ENCODE measurements around the gene IHH.

IHH gene

DNA sequence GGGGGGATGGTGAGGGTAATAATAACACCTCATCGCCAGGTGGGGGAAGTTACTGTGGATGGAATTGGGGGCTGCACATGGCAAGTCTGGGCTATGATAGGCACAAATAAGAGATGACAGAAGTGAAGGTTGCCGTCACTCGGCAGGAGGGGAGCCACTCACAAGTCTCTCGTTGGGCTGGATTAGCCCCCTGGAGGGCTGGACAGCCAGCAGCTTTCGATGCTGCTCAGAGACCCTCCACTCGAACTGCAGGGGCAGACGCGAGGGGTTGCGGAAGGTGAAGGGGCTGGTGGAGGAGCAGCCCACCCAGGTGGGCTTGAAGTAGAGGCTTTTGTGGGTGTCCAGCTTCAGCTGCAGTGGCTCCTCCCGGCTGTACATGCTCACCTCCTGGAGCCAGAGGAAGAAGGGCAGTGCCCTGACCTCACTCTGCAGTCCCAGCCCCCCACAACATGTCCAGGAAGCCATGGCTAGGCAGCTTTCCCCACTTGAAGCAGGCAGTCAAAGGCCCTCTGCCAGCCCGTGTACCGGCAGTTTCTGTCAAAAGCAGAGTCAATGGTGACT lies 37.6 kb downstream of the IHH start:
- no peak overlapping the region for H3K27ac Mint-ChIP-seq
- H3K4me3 Mint-ChIP-seq, result no peak overlapping the region
- H3K27me3 Mint-ChIP-seq (ENCODE audit: low read depth), result peaks cover 43% of the 10 kb centered on the region
- no peaks in the 10 kb centered on the region for H3K36me3 Mint-ChIP-seq (ENCODE audit: low read depth)
- TF ChIP-seq, protein P1, sequence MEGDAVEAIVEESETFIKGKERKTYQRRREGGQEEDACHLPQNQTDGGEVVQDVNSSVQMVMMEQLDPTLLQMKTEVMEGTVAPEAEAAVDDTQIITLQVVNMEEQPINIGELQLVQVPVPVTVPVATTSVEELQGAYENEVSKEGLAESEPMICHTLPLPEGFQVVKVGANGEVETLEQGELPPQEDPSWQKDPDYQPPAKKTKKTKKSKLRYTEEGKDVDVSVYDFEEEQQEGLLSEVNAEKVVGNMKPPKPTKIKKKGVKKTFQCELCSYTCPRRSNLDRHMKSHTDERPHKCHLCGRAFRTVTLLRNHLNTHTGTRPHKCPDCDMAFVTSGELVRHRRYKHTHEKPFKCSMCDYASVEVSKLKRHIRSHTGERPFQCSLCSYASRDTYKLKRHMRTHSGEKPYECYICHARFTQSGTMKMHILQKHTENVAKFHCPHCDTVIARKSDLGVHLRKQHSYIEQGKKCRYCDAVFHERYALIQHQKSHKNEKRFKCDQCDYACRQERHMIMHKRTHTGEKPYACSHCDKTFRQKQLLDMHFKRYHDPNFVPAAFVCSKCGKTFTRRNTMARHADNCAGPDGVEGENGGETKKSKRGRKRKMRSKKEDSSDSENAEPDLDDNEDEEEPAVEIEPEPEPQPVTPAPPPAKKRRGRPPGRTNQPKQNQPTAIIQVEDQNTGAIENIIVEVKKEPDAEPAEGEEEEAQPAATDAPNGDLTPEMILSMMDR (IDR thresholded peaks at IDR 0.05; ENCODE audit: unreplicated experiment in 3 of 3), result no peak
- H3K9me3 Mint-ChIP-seq, result no peaks in the 10 kb centered on the region
- no peaks in the 10 kb centered on the region for H3K4me1 Mint-ChIP-seq

- TF ChIP-seq, protein P1 (IDR thresholded peaks at IDR 0.05; ENCODE audit: unreplicated experiment in 3 of 3), result no peak
- Mint-ChIP-seq H3K27me3 (ENCODE audit: low read depth) (peaks cover 43% of the 10 kb centered on the region), H3K4me1 (no peaks in the 10 kb centered on the region), H3K36me3 (ENCODE audit: low read depth) (no peaks in the 10 kb centered on the region), H3K27ac (no peak overlapping the region), H3K9me3 (no peaks in the 10 kb centered on the region), H3K4me3 (no peak overlapping the region)
Observed at GRCh38 chr2:219022616-219023015, 38.1 kb downstream of the IHH start.

DNA sequence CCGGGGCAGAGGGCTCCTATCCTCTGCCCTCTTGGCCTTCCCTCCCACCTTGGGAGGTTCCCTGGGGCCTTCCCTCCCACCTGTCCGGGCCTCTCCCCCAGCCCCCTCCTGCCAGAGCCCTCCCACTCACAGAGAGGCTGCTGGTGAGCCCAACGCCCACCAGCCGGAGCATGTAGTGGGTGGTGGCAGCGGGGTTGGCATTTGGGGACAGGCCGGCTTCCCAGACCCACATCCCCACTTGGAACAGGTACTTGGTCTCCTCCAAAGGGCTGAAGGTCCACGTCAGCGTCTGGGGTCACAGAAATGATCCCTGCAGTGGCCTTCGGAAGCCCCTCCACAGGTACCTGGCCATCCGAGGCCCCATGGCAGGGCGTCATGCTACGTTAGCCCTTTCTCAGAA lies 38.7 kb downstream of the IHH start:
- Mint-ChIP-seq H3K9me3 (no peaks in the 10 kb centered on the region), H3K4me1 (no peaks in the 10 kb centered on the region), H3K36me3 (ENCODE audit: low read depth) (no peaks in the 10 kb centered on the region), H3K4me3 (no peak overlapping the region), H3K27me3 (ENCODE audit: low read depth) (peaks cover 43% of the 10 kb centered on the region), H3K27ac (no peak overlapping the region)
- TF ChIP-seq, protein P1 (IDR thresholded peaks at IDR 0.05; ENCODE audit: unreplicated experiment in 3 of 3), result no peak

GRCh38 chr2:219021591-219021990 lies 39.1 kb downstream of the IHH start:
- Mint-ChIP-seq H3K27ac (no peak overlapping the region), H3K9me3 (no peaks in the 10 kb centered on the region), H3K4me1 (no peaks in the 10 kb centered on the region), H3K4me3 (no peak overlapping the region), H3K36me3 (ENCODE audit: low read depth) (no peaks in the 10 kb centered on the region), H3K27me3 (ENCODE audit: low read depth) (peaks cover 43% of the 10 kb centered on the region)
- TF ChIP-seq, protein P1 (IDR thresholded peaks at IDR 0.05; ENCODE audit: unreplicated experiment in 3 of 3), result no peak

- peaks cover 42% of the 10 kb centered on the region for H3K27me3 Mint-ChIP-seq (ENCODE audit: low read depth)
- no peaks in the 10 kb centered on the region for H3K36me3 Mint-ChIP-seq (ENCODE audit: low read depth)
- TF ChIP-seq, protein P1 (IDR thresholded peaks at IDR 0.05; ENCODE audit: unreplicated experiment in 3 of 3), result no peak
- H3K9me3 Mint-ChIP-seq, result no peaks in the 10 kb centered on the region
- no peak overlapping the region for H3K27ac Mint-ChIP-seq
- no peak overlapping the region for H3K4me3 Mint-ChIP-seq
- H3K4me1 Mint-ChIP-seq, result no peaks in the 10 kb centered on the region
Observed at GRCh38 chr2:219020604-219021365, 39.9 kb downstream of the IHH start.

GRCh38 chr2:219019436-219019835 lies 41.3 kb downstream of the IHH start:
- TF ChIP-seq, protein P1 (IDR thresholded peaks at IDR 0.05; ENCODE audit: unreplicated experiment in 3 of 3), result no peak
- H3K4me1 Mint-ChIP-seq, result no peaks in the 10 kb centered on the region
- no peak overlapping the region for H3K27ac Mint-ChIP-seq
- H3K9me3 Mint-ChIP-seq, result no peaks in the 10 kb centered on the region
- H3K27me3 Mint-ChIP-seq (ENCODE audit: low read depth), result peaks cover 51% of the 10 kb centered on the region
- no peak overlapping the region for H3K4me3 Mint-ChIP-seq
- no peaks in the 10 kb centered on the region for H3K36me3 Mint-ChIP-seq (ENCODE audit: low read depth)
